IPS-18a (cell line): Measurements from ENCODE around the gene SPRYD3.
"Not testable (repeated sequence)": the region's sequence is repeated elsewhere in the genome, so short reads cannot be mapped to it uniquely, and the experiment has no call there.

Source experiments
- H3K27ac ChIP-seq: one replicate; pipeline ENCODE4 v1.5.1; 2013; ENCODE audit warnings: low read length
- H3K27me3 ChIP-seq: one replicate; pipeline ENCODE4 v1.6.1; 2013; ENCODE audit warnings: mild to moderate bottlenecking, low read length; ENCODE audit not compliant: control insufficient read depth, insufficient read depth
- H3K36me3 ChIP-seq: one replicate; pipeline ENCODE4 v1.6.1; 2013; ENCODE audit warnings: low read depth, low read length; ENCODE audit not compliant: control insufficient read depth
- H3K4me1 ChIP-seq: one replicate; pipeline ENCODE4 v1.6.1; 2013; ENCODE audit warnings: low read depth, low read length; ENCODE audit not compliant: control insufficient read depth
- H3K4me3 ChIP-seq: one replicate; pipeline ENCODE4 v1.5.1; 2013; ENCODE audit warnings: low read length
- H3K9ac ChIP-seq: one replicate; pipeline ENCODE4 v1.6.1; 2013; ENCODE audit warnings: mild to moderate bottlenecking, low read length, moderate library complexity
- H3K9me3 ChIP-seq: one replicate; pipeline ENCODE4 v1.6.1; 2013; ENCODE audit warnings: low read depth, low read length; ENCODE audit not compliant: control insufficient read depth

SPRYD3 gene

DNA sequence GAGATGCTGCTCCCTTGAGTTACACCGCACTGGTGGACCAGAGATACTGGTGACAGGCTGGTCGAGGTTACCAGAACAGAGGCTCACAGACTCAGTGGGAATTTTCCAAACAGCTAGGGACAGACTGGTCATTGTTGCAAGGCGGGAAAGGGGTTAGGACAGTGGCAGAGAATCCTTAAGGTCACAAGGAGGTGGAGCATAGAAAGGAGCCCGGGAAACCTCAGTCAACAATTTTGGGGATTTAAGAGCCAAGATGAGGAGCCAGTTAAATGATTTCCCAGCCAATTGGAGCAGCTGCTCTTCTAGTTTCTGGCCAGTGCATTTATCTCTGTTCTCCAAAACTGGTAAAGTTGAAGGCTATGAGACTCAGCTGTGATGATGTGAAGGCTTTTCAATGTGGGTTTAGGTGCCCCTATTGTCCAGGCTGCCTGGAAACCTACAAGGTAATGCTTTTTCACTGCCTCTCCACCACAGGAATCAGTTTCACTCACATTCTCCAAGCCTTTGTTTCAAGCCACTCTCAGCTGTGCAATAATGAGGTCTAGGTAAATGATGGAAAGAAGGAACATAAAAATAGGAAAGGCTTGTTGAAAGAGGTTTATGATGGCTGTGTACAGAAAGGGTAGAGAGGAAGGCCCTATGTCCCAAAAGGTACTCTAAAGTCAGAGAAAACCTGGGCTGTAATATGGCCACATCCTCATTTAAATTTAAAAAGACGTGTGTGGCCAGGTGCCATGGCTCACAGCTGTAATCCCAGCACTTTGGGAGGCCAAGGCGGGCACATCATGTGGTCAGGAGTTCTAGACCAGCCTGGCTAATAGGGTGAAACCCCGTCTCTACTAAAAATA, 36.4 kb downstream of the SPRYD3 start:
- Histone ChIP-seq H3K36me3 (peaks cover 31% of the 10 kb centered on the region), H3K9ac (peak overlapping the region; percentile 30), H3K9me3 (no peaks in the 10 kb centered on the region), H3K4me3 (no peak overlapping the region), H3K27ac (no peak overlapping the region), H3K27me3 (peaks cover 26% of the 10 kb centered on the region), H3K4me1 (peaks cover 37% of the 10 kb centered on the region)

DNA sequence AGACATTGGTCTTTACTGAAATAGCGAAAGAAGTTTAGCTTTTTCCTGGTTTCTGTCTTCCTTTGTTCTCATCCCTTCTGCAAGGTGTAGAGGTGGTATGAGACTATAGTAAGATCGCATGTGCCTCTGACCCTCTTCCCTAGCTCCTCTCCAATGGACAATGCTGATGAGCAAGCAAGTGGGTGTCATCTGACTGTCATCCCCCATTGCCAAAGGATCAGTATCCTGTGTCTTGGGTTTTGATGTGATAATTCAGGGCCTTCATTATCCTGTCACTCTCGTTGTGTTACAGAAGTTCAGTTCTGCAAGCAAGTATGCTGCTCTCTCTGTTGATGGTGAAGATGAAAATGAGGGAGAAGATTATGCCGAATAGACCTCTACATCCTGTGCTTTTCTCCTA, 39.3 kb downstream of the SPRYD3 start:
- no peak overlapping the region for H3K27ac ChIP-seq
- no peak overlapping the region for H3K9ac ChIP-seq
- peaks cover 56% of the 10 kb centered on the region for H3K36me3 ChIP-seq
- H3K27me3 ChIP-seq = peaks cover 13% of the 10 kb centered on the region
- H3K4me1 ChIP-seq = peaks cover 23% of the 10 kb centered on the region
- no peaks in the 10 kb centered on the region for H3K9me3 ChIP-seq
- H3K4me3 ChIP-seq = no peak overlapping the region

DNA sequence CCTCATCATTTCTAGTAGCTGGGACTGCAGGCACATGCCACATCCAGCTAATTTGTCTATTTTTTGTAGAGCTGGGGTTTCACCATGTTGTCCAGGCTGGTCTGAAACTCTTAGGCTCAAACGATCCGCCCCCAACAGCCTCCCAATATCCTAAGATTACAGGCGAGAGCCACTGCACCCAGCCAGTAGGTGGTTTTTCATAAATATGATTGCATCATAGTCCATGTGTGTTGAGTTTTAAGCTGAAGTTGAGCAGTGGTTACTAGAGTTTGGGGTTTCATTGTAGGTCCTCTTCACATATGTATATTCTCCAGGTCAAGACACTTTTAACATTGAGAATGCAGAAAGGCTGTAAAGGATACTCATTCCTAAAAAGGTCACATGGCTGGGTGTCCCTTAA, 42.4 kb downstream of the SPRYD3 start:
- Histone ChIP-seq H3K36me3 (peaks cover 82% of the 10 kb centered on the region), H3K4me1 (no peaks in the 10 kb centered on the region), H3K9me3 (no peaks in the 10 kb centered on the region), H3K27ac (no peak overlapping the region), H3K4me3 (no peak overlapping the region), H3K27me3 (no peaks in the 10 kb centered on the region), H3K9ac (no peak overlapping the region)

DNA sequence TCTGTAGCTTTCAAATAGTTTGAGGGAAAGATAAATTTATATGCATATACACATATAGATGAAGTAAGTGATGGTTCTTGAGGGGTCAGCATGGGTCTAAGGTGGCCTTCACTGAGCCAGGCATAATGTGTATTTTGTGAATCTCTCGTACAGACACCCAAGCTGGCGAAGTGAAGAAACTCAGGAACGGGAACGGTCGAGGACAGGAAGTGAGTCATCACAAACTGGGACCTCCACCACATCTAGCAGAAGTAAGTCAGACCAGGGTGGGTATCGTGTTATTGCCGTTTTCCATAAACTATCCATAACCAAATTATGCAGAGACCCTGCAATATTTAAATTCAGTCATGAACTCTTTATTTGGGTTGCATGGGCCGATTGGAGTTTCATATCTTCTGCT, 44.7 kb downstream of the SPRYD3 start:
- H3K36me3 ChIP-seq = peaks cover 84% of the 10 kb centered on the region
- no peak overlapping the region for H3K27ac ChIP-seq

DNA sequence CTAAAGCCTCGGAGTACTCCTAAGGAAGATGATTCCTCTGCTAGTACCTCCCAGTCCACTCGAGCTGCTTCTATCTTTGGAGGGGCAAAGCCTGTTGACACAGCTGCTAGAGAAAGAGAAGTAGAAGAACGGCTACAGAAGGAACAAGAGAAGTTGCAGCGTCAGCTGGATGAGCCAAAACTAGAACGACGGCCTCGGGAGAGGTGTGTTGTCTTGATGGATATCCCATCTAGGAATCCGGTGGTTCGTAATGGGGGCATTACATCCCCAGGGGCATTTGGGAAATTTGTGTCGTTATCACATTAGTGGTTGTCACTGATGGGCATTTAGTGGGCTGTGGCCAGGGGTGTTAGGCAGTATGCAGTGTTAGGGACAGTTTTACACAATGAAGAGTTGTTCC, 45.4 kb downstream of the SPRYD3 start:
- H3K27ac ChIP-seq, H3K27me3 ChIP-seq, H3K9ac ChIP-seq, H3K9me3 ChIP-seq, H3K4me3 ChIP-seq, H3K4me1 ChIP-seq: not testable (repeated sequence)
- peaks cover 83% of the 10 kb centered on the region for H3K36me3 ChIP-seq

More for the DNA sequence above, 44.7 kb downstream of the SPRYD3 start:
- Histone ChIP-seq H3K4me1 (no peaks in the 10 kb centered on the region), H3K9ac (no peak overlapping the region), H3K4me3 (no peak overlapping the region), H3K27me3 (no peaks in the 10 kb centered on the region), H3K9me3 (no peaks in the 10 kb centered on the region)

DNA sequence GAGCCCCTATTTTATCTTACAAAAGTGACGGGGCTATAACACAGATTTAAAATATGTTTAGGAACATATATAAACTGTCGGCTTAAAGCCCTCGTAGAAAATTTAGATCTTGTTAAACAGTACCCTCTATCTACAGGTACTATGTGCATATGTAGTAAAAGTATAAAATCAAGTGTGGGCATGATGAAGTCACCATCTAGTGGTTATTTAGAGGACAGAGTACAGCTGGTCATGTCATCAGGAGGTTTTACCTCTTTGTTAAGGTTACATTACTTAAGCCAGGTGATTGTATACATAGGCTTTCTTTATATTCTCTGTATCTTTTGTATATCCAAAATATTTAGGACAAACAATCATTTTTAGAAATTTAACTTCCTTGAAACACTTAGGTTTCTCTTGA, 47.6 kb downstream of the SPRYD3 start:
- Histone ChIP-seq H3K4me1 (no peaks in the 10 kb centered on the region), H3K9me3 (no peaks in the 10 kb centered on the region), H3K27ac (no peak overlapping the region), H3K36me3 (peaks cover 83% of the 10 kb centered on the region), H3K27me3 (no peaks in the 10 kb centered on the region), H3K4me3 (no peak overlapping the region), H3K9ac (no peak overlapping the region)

DNA sequence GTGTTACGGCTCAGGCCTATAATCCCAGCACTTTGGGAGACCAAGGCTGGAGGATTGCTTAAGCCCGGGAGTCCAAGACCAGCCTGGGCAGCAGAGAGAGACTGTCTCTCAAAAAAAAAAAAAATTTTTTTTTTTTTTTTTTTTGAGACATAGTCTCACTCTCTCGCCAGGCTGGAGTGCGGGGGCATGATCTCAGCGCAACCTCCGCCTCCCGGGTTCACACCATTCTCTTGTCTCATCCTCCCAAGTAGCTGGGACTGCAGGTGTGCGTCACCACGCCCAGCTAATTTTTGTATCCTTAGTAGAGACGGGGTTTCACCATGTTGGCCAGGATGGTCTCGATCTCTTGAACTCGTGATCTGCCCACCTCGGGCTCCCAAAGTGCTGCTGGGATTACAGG, 52.2 kb downstream of the SPRYD3 start:
- not testable (repeated sequence) for H3K4me3 ChIP-seq, H3K4me1 ChIP-seq, H3K27me3 ChIP-seq, H3K9ac ChIP-seq, H3K9me3 ChIP-seq, H3K27ac ChIP-seq
- peaks cover 86% of the 10 kb centered on the region for H3K36me3 ChIP-seq

DNA sequence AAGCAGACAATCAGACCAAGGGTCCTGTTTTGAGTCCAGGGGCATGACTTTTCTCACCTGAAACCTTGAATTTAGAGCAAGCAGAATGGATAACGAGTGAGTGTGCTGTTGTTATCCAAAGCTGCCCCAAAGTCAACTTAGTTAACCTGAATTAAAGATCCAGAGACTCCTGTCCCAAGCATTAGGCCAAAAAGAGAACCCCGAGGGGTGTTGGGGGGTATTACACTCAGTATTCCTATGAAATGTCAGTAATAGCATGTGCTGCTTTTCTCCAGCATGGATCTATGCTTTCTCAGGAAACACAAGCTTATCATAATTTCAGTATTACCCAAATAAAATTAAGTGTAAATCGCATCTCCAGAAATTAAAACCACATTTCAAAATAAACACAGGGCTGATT, 53.9 kb downstream of the SPRYD3 start:
- Histone ChIP-seq H3K27me3 (no peaks in the 10 kb centered on the region), H3K27ac (no peak overlapping the region), H3K36me3 (peaks cover 87% of the 10 kb centered on the region), H3K4me1 (no peaks in the 10 kb centered on the region), H3K4me3 (no peak overlapping the region), H3K9me3 (no peaks in the 10 kb centered on the region), H3K9ac (no peak overlapping the region)

DNA sequence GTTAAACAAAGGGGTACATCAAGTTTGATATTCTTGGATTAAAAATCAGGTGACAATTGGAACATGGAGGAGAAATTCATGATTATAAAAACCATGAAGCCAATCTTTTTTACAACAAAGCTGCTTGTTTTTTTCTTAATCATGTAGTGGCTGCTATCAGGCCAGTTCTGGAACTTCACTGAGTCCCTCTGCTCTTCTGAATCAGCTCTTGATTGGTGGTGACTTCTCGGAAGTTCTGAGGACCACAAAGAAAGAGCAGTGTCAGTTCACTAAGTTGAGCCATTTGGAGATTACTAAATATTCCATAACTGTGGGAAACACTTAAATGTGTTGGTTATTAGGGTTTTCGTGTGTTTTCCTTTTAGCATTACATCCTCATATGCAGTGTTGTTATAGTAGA, 64.5 kb downstream of the SPRYD3 start:
- no peak overlapping the region for H3K4me3 ChIP-seq
- peaks cover 5% of the 10 kb centered on the region for H3K4me1 ChIP-seq
- peaks cover 79% of the 10 kb centered on the region for H3K36me3 ChIP-seq
- H3K27ac ChIP-seq = no peak overlapping the region
- no peak overlapping the region for H3K9ac ChIP-seq
- no peaks in the 10 kb centered on the region for H3K27me3 ChIP-seq
- H3K9me3 ChIP-seq = no peaks in the 10 kb centered on the region
